GM20000 (cell line): Measurements from ENCODE around the gene C9orf152.
"Not testable (repeated sequence)": the region's sequence is repeated elsewhere in the genome, so short reads cannot be mapped to it uniquely, and the experiment has no call there.

Experiments used
- DNase-seq: peaks from one replicate; pipeline ENCODE4 v3.0.0; 2012; ENCODE audit warnings: low spot score
- CTCF ChIP-seq: IDR thresholded peaks from 2 replicates; pipeline ENCODE4 v1.5.1; 2012; ENCODE audit warnings: mild to moderate bottlenecking, control low read depth; ENCODE audit errors: extremely low read depth, missing control alignments

Gene C9orf152

GRCh38 chr9:110214090-110214489 is 6.1 kb upstream of the C9orf152 start:
- DNase-seq, result no peak

GRCh38 chr9:110213413-110214044 is 5.6 kb upstream of the C9orf152 start:
- DNase-seq, result no peak
- no peak for TF ChIP-seq CTCF

More at GRCh38 chr9:110214090-110214489, 6.1 kb upstream of the C9orf152 start:
- TF ChIP-seq CTCF, result no peak

GRCh38 chr9:110207071-110207641 is 803 bp downstream of the C9orf152 start:
- DNase-seq, result no peak
- no peak for TF ChIP-seq CTCF

GRCh38 chr9:110206389-110206788 is 1.6 kb downstream of the C9orf152 start:
- no peak for DNase-seq
- no peak for TF ChIP-seq CTCF

- not testable (repeated sequence) for DNase-seq
Observed at GRCh38 chr9:110205612-110206011, 2.3 kb downstream of the C9orf152 start.

GRCh38 chr9:110202232-110202631 is 5.7 kb downstream of the C9orf152 start:
- DNase-seq, result no peak
- TF ChIP-seq CTCF, result no peak

- no peak for TF ChIP-seq CTCF
- no peak for DNase-seq
Observed at GRCh38 chr9:110199643-110200042, 8.3 kb downstream of the C9orf152 start.

- DNase-seq, result no peak
- TF ChIP-seq CTCF, result no peak
Observed at GRCh38 chr9:110198357-110198756, 9.6 kb downstream of the C9orf152 start.
